Measurements from ENCODE around the gene GPATCH1.

GRCh38 chr19:33060586-33060985 lies 20.4 kb upstream of the GPATCH1 start:
- TF ChIP-seq CTCF (IDR thresholded peaks at IDR 0.05; ENCODE audit: insufficient read depth, low read length, poor library complexity, severe bottlenecking) (no peak), EZH2phosphoT487 (conservative IDR thresholded peaks at IDR 0.05; ENCODE audit: low read length) (no peak)
